RWPE2 (cell line): ENCODE data around the gene SIGLEC15.

Source experiments
- ATAC-seq: fragments of 200-7000 bp; cut with Tn5 transposase; 3 replicates; pipeline ENCODE4 v1.9.1; 2021; ENCODE audit warnings: low read depth
- DNase-seq: peaks from one replicate; pipeline ENCODE4 v3.0.0-alpha.2; 2020; ENCODE audit warnings: low spot score
- H3K27ac ChIP-seq: fragments of 450-650 bp; 2 replicates; pipeline ENCODE4 v1.5.1; 2017; ENCODE audit warnings: mild to moderate bottlenecking; ENCODE audit not compliant: poor library complexity, severe bottlenecking
- H3K27me3 ChIP-seq: fragments of 250-450 bp; sonication (Bioruptor Pico); 2 replicates; pipeline ENCODE4 v1.5.1; 2021; ENCODE audit warnings: mild to moderate bottlenecking, moderate library complexity; ENCODE audit not compliant: insufficient read depth, poor library complexity, severe bottlenecking
- H3K36me3 ChIP-seq: fragments of 250-450 bp; sonication (Bioruptor Pico); 2 replicates; pipeline ENCODE4 v1.5.1; 2020; ENCODE audit warnings: low read depth, mild to moderate bottlenecking, moderate library complexity
- H3K4me1 ChIP-seq: fragments of 250-450 bp; sonication (Bioruptor Pico); 2 replicates; pipeline ENCODE4 v1.5.1; 2021; ENCODE audit warnings: mild to moderate bottlenecking, moderate library complexity; ENCODE audit not compliant: insufficient read depth, poor library complexity, severe bottlenecking
- H3K4me3 ChIP-seq: fragments of 250-450 bp; sonication (Bioruptor Pico); 2 replicates; pipeline ENCODE4 v1.5.1; 2021; ENCODE audit warnings: mild to moderate bottlenecking, moderate library complexity; ENCODE audit not compliant: severe bottlenecking
- H3K9me3 ChIP-seq: fragments of 250-450 bp; sonication (Bioruptor Pico); 2 replicates; pipeline ENCODE4 v1.5.1; 2021; ENCODE audit warnings: mild to moderate bottlenecking, moderate library complexity; ENCODE audit not compliant: severe bottlenecking
- CTCF ChIP-seq: fragments of 450-650 bp; IDR thresholded peaks from one replicate; pipeline ENCODE4 v1.5.1; 2017; ENCODE audit warnings: mild to moderate bottlenecking, moderate library complexity; ENCODE audit not compliant: poor library complexity, severe bottlenecking

The SIGLEC15 gene

GRCh38 chr18:45792506-45793263, 32.8 kb upstream of the SIGLEC15 start:
- Histone ChIP-seq H3K9me3 (no peaks in the 10 kb centered on the region), H3K4me3 (no peak overlapping the region), H3K4me1 (peaks cover 16% of the 10 kb centered on the region), H3K27me3 (no peaks in the 10 kb centered on the region), H3K36me3 (no peaks in the 10 kb centered on the region), H3K27ac (peak overlapping the region; percentile 94)
- TF ChIP-seq CTCF = no peak
- no peak for DNase-seq
- peak; percentile 46; the same call in 2 of the 3 replicates for ATAC-seq

GRCh38 chr18:45793264-45793965, 32.1 kb upstream of the SIGLEC15 start:
- peak; percentile 98 for ATAC-seq
- H3K36me3 ChIP-seq = no peaks in the 10 kb centered on the region
- DNase-seq = peak; percentile 92
- H3K4me3 ChIP-seq = no peak overlapping the region
- TF ChIP-seq CTCF = no peak
- H3K27me3 ChIP-seq = no peaks in the 10 kb centered on the region
- H3K27ac ChIP-seq = peak overlapping the region; percentile 94
- H3K4me1 ChIP-seq = peaks cover 16% of the 10 kb centered on the region
- H3K9me3 ChIP-seq = no peaks in the 10 kb centered on the region

DNA sequence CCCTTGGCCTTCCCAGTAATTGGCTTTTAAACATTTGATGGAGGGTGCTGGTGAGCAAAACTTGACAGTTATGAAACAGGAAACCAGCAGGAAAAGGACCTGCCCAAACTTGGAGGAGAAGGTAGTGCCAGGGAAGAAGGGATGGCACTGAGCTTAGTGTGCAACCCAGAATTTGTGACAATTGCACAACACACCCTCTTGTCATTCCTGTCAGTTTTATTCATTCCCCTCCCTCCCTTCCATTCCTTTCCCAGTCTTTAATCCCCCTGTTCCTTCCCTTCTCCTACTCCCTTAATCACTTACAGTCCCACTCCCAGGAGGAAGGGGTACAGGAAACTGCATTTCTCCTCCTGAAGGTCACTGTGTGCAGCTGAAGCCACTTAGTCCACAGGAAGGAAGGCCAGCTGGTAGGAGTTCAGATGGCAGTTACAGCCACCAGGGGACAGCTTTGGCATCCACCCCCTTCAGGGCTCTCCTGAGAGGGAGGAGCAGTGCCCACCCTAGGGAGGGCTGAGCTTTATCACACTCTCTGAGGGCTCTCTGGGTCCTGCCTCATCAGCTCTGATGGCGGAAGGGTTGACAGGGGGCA, 24.0 kb upstream of the SIGLEC15 start:
- Histone ChIP-seq H3K4me1 (peaks cover 35% of the 10 kb centered on the region), H3K9me3 (peaks cover 7% of the 10 kb centered on the region), H3K27me3 (no peaks in the 10 kb centered on the region), H3K36me3 (peaks cover 13% of the 10 kb centered on the region; the same call in 1 of the 2 replicates), H3K27ac (peak overlapping the region; percentile 100), H3K4me3 (no peak overlapping the region)
- no peak for DNase-seq
- TF ChIP-seq CTCF = no peak
- ATAC-seq = no peak

- peaks cover 13% of the 10 kb centered on the region; the same call in 1 of the 2 replicates for H3K36me3 ChIP-seq
- peaks cover 7% of the 10 kb centered on the region for H3K9me3 ChIP-seq
- DNase-seq (peak; percentile 85), ATAC-seq (peak; percentile 93)
- no peak for TF ChIP-seq CTCF
- peaks cover 43% of the 10 kb centered on the region for H3K4me1 ChIP-seq
- H3K27ac ChIP-seq = peak overlapping the region; percentile 100
- no peak overlapping the region for H3K4me3 ChIP-seq
- no peaks in the 10 kb centered on the region for H3K27me3 ChIP-seq
Observed at GRCh38 chr18:45802814-45803492, 22.5 kb upstream of the SIGLEC15 start.
